ENCODE data around the gene SCPEP1.
A peak's percentile ranks its signal among the peaks of the same experiment; 100 is the strongest.
"Not testable (repeated sequence)": the region's sequence is repeated elsewhere in the genome, so short reads cannot be mapped to it uniquely, and the experiment has no call there.

Gene SCPEP1, protein sequence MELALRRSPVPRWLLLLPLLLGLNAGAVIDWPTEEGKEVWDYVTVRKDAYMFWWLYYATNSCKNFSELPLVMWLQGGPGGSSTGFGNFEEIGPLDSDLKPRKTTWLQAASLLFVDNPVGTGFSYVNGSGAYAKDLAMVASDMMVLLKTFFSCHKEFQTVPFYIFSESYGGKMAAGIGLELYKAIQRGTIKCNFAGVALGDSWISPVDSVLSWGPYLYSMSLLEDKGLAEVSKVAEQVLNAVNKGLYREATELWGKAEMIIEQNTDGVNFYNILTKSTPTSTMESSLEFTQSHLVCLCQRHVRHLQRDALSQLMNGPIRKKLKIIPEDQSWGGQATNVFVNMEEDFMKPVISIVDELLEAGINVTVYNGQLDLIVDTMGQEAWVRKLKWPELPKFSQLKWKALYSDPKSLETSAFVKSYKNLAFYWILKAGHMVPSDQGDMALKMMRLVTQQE

DNA sequence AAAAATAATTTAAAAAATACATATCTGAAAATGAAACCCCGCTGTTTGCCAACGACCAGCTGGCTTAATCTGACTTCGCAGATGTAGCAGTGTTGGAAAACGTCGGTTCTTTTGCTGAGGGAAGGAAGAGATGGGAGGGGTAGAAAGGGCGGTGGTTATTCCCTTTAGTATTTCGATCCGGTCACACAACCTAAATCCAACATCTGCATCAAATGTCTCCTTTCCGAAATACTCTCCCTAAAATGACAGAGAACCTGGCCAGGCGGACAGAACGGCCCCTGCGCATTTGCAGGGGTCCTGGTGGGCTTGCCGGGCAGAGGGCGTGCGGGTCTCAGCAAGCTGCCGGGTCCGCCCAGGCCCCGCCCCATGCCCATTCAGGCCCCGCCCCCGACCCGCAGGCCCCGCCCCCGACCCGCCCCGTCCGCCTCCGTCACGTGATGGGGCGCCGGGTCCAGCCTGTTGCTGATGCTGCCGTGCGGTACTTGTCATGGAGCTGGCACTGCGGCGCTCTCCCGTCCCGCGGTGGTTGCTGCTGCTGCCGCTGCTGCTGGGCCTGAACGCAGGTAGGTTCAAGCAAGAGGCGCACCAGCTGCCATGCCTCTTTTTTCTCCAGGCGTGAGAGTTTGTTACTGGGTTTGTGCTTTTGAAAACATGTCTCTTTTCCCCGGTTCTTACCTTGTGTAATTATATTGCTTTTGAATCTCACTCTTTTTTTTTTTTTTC, at the start of gene SCPEP1:
Gene SCPEP1, plus strand, starts transcription at position 459 of the 723 bp plus-strand sequence. Its CDS starts 29 bp downstream, at position 488.
- peak; percentile 60 to 85 for DNase-seq (ENCODE audit: low spot score in 2 of 2)
- ATAC-seq: peak; percentile 97
- Mint-ChIP-seq H3K36me3 (peaks cover 7% of the 10 kb centered on the region), H3K4me3 (peak within 1 kb of the TSS; percentile 84), H3K4me1 (peaks cover 14% of the 10 kb centered on the region), H3K27ac (peak within 1 kb of the TSS; percentile 76), H3K9me3 (no peaks in the 10 kb centered on the region)

DNA sequence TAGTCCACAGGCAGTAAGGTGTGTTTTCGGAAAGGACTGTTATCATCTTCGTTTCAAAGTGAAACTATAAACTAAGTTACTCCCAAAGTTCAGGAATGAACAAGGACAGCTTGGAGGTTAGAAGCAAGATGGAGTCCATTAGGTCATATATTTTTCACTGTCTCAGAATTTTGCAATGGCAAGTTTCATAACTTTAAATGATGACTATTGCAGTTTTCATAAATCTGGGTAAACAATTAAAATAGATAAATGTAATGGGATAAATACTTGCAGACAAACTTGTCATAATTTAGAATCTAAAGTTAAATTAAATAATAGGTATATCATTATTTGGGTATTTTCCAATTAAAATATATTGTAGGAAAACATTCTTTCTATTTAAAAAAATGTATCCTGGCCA, 49.3 kb upstream of the SCPEP1 start:
- Mint-ChIP-seq H3K27ac (no peak overlapping the region), H3K4me3 (no peak overlapping the region), H3K4me1 (no peaks in the 10 kb centered on the region), H3K9me3 (no peaks in the 10 kb centered on the region), H3K36me3 (peaks cover 2% of the 10 kb centered on the region)
- ATAC-seq (no peak), DNase-seq (ENCODE audit: low spot score in 2 of 2) (no peak)

GRCh38 chr17:56929362-56929969, 48.5 kb upstream of the SCPEP1 start:
- H3K27ac Mint-ChIP-seq: no peak overlapping the region
- no peak overlapping the region for H3K4me3 Mint-ChIP-seq
- H3K9me3 Mint-ChIP-seq: no peaks in the 10 kb centered on the region
- DNase-seq (ENCODE audit: low spot score in 2 of 2): peak in 1 of 2 donors; percentile 22
- peaks cover 8% of the 10 kb centered on the region for H3K4me1 Mint-ChIP-seq
- ATAC-seq: no peak
- peaks cover 9% of the 10 kb centered on the region for H3K36me3 Mint-ChIP-seq

DNA sequence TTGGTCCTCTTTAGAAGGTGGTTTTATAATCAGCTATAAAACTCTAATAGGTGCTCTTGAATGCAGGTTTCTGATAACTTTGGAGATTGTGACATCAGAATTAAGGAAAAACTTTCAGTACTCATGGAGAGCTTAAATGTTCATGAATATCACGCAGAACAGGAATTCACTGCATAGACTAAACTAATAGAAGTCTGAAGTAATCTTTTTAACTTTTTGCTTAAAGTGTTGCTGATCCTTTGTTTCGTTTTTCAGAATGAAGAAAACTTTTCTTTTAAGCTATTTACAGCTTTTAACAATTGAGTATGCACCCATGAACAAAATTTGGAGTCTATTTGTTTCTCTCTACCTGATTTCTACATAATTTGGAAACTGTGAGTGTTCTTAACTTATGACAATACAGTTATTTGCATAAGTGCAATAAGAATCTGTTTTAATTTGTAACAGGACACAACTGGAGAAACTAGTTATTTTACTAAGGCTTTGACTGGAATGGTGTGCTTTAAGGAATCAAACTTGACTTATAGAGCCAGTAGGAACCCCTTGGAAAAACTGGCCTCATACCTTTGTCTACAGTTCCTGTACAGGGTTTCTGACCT, 47.1 kb upstream of the SCPEP1 start:
- no peak for ATAC-seq
- Mint-ChIP-seq H3K4me3 (no peak overlapping the region), H3K4me1 (peaks cover 10% of the 10 kb centered on the region)

DNA sequence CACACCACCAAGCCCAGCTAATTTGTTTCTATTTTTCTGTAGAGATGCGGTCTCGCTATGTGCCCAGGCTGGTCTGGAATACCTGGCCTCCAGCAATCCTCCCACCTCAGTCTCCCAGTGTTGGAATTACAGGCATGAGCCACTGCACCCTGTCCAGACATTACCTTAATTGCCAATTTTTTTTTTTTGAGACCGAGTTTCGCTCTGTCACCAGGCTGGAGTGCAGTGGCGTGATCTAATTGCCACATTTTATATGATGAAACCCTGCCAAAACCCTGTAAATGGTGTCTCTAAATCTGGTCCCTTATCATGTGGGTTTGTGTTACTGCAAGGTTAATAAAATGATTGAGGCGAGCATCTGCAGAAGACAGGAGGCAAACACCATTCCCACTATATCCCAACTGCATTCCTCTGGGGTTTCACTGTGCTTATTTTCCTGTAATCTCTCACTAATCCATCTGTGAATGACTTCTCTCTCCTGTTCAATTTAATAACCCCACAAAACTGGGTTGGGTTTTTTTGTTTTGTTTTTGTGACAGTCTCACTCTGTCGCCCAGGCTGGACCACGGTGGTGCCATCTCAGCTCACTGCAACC, 44.7 kb upstream of the SCPEP1 start:
- no peak overlapping the region for H3K4me3 Mint-ChIP-seq
- peaks cover 15% of the 10 kb centered on the region for H3K4me1 Mint-ChIP-seq
- peaks cover 41% of the 10 kb centered on the region for H3K36me3 Mint-ChIP-seq
- no peak overlapping the region for H3K27ac Mint-ChIP-seq
- ATAC-seq (no peak), DNase-seq (ENCODE audit: low spot score in 2 of 2) (peak in 1 of 2 donors; percentile 6)
- H3K9me3 Mint-ChIP-seq: no peaks in the 10 kb centered on the region

More for the DNA sequence above, 47.1 kb upstream of the SCPEP1 start:
- no peak overlapping the region for H3K27ac Mint-ChIP-seq
- DNase-seq (ENCODE audit: low spot score in 2 of 2): no peak
- H3K36me3 Mint-ChIP-seq: peaks cover 17% of the 10 kb centered on the region
- no peaks in the 10 kb centered on the region for H3K9me3 Mint-ChIP-seq

DNA sequence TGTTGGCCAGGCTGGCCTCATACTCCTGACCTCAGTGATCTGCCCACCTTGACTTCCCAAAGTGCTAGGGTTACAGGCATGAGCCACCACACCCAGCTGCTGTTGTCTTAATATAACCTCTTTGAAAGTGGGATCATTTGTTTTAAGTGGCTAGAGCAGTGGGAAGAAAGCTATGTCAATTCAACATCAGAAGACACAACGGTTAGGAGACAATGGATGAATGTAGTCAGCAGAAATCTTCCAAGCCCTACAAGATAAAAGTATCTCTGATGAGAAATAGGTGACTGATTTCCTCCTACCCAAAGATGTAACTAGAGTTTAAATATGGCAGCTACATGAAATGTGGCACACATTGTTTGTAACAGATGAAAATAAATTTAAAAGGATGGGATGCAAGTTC, 44.1 kb upstream of the SCPEP1 start:
- Mint-ChIP-seq H3K4me3 (no peak overlapping the region), H3K27ac (no peak overlapping the region), H3K4me1 (peaks cover 15% of the 10 kb centered on the region), H3K9me3 (no peaks in the 10 kb centered on the region), H3K36me3 (peaks cover 48% of the 10 kb centered on the region)
- DNase-seq (ENCODE audit: low spot score in 2 of 2): peak in 1 of 2 donors; percentile 20
- ATAC-seq: peak; percentile 43

DNA sequence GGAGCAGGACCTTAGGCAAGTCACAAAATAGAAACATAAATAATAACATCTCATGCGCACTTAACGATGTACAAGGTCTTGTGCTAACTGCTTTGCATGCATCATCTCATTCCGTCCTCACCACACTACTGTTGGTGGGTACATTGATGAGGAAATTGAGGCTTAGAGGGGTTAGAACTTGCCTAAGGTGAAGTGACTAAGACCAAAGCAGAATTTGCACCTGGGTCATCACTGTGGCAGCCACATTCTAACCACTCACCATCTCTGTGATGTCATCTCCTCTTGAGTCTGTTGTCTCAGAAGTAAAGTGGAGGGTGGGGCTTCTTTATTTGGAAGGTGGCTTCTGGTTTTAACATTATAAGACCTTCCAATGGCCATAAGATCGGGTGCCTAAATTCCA, 43.7 kb upstream of the SCPEP1 start:
- Mint-ChIP-seq H3K9me3 (no peaks in the 10 kb centered on the region), H3K4me3 (no peak overlapping the region), H3K36me3 (peaks cover 52% of the 10 kb centered on the region), H3K27ac (no peak overlapping the region), H3K4me1 (peaks cover 15% of the 10 kb centered on the region)
- DNase-seq (ENCODE audit: low spot score in 2 of 2) (peak in 1 of 2 donors; percentile 52), ATAC-seq (peak; percentile 99)

- Mint-ChIP-seq H3K9me3 (no peaks in the 10 kb centered on the region), H3K27ac (no peak overlapping the region), H3K4me3 (no peak overlapping the region), H3K4me1 (peaks cover 15% of the 10 kb centered on the region), H3K36me3 (peaks cover 63% of the 10 kb centered on the region)
- ATAC-seq (no peak), DNase-seq (ENCODE audit: low spot score in 2 of 2) (peak in 1 of 2 donors; percentile 10)
These were observed 42.5 kb upstream of the SCPEP1 start for GRCh38 chr17:56935461-56935860.

DNA sequence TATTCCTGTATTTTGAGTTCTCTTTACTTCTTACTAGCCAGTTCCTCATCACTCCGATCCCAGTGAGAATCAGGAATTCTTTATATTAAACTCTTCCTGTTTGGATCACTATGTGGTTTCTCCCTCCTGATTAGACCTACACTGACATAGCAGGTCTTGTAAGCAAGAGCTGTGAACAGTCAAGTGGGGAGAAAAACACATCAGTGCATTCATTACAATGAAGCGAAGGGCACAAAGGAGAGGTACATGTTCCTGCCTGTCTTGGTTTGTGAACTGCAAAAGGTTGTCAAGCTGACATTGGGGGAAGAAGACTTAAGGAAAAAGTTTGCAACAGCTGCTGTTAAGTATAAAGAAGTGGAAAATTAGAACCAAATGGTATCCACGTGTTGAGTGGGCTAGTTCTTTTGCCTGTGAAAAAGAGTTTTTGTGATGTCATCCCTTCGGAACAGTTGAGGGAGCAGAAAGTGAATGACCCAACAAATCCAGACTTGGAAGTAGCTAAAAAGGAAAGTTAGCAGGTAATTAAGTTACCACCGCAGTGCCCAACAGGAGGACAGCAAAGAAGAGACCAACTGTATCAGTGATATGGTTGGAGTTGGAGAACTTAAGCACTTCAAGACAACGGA, 41.1 kb upstream of the SCPEP1 start:
- DNase-seq (ENCODE audit: low spot score in 2 of 2): peak in 1 of 2 donors; percentile 34
- H3K36me3 Mint-ChIP-seq: peaks cover 77% of the 10 kb centered on the region
- ATAC-seq: no peak

GRCh38 chr17:56937687-56938086, 40.2 kb upstream of the SCPEP1 start:
- ATAC-seq (no peak), DNase-seq (ENCODE audit: low spot score in 2 of 2) (peak in 1 of 2 donors; percentile 40)
- Mint-ChIP-seq H3K9me3 (no peaks in the 10 kb centered on the region), H3K36me3 (peaks cover 81% of the 10 kb centered on the region), H3K27ac (peak overlapping the region; percentile 8), H3K4me3 (no peak overlapping the region), H3K4me1 (peaks cover 15% of the 10 kb centered on the region)

More for the DNA sequence above, 41.1 kb upstream of the SCPEP1 start:
- Mint-ChIP-seq H3K4me3 (no peak overlapping the region), H3K27ac (no peak overlapping the region), H3K4me1 (peaks cover 15% of the 10 kb centered on the region), H3K9me3 (no peaks in the 10 kb centered on the region)

DNA sequence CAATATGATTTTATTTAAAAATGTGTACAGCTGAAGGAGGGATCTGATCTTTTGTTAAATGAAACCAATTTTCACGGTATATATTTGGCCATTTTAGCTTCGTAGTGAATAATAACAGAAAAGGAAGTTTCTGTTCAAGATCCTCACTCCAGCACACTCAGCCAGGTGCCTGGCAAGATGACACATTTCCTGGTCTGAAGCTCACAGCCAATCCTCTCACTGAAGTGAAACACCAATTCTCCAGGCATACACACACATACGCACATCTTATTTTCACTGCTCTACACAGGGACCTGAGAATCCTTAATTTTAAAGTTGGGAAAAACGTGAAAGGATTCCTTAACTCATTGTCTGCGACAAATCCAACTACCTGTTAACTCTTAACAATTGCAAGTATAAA, 39.7 kb upstream of the SCPEP1 start:
- ATAC-seq; H3K4me3 Mint-ChIP-seq; DNase-seq (ENCODE audit: low spot score in 2 of 2); H3K9me3 Mint-ChIP-seq: not testable (repeated sequence)
- Mint-ChIP-seq H3K4me1 (peaks cover 15% of the 10 kb centered on the region), H3K36me3 (peaks cover 85% of the 10 kb centered on the region), H3K27ac (peak overlapping the region; percentile 8)

DNA sequence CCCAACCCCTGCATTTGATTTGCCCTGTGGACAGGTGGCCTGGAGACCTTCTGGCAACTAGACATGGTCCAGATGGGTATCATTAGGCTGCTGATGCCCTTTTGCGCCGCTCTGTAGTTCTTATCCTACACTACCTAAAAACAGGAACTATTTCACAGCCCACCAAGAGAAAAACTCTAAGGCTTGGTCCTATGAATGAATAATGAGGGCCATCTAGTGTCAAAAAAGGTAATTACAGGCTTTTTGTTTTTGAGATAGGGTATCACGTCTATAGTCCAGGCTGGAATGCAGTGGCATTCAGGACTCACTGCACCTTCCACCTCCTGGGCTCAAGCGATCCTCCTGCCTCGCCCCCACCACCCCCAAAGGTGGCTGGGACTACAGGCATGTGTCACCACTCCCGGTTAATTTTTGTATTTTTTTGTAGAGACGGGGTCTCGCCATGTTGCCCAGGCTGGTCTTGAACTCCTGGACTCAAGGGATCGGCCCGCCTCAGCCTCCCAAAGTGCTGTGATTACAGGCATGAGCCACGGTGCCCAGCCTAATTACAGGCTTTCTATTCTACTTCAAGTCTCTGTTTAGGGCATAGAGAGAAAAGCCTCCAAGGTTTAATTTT, 38.0 kb upstream of the SCPEP1 start:
- no peak overlapping the region for H3K27ac Mint-ChIP-seq
- peak in 1 of 2 donors; percentile 49 for DNase-seq (ENCODE audit: low spot score in 2 of 2)
- H3K9me3 Mint-ChIP-seq: no peaks in the 10 kb centered on the region

GRCh38 chr17:56943505-56944125, 34.3 kb upstream of the SCPEP1 start:
- DNase-seq (ENCODE audit: low spot score in 2 of 2): no peak
- H3K36me3 Mint-ChIP-seq: peaks cover 94% of the 10 kb centered on the region
- no peak overlapping the region for H3K4me3 Mint-ChIP-seq
- no peaks in the 10 kb centered on the region for H3K9me3 Mint-ChIP-seq
- ATAC-seq: peak; percentile 68
- H3K27ac Mint-ChIP-seq: no peak overlapping the region
- no peaks in the 10 kb centered on the region for H3K4me1 Mint-ChIP-seq

More for the DNA sequence above, 38.0 kb upstream of the SCPEP1 start:
- Mint-ChIP-seq H3K4me3 (no peak overlapping the region), H3K4me1 (peaks cover 5% of the 10 kb centered on the region), H3K36me3 (peaks cover 94% of the 10 kb centered on the region)
- peak; percentile 66 for ATAC-seq

Measured in stimulated activated effector memory CD8-positive, alpha-beta T cell treated with anti-CD3 and anti-CD28 coated beads, Interleukin-12 subunit alpha, Interleukin-12 subunit beta, amount 100 ng/mL, for 72 hours (primary cell).